AG08396 (cell line): ENCODE results near the gene ZBTB17.

Experiments used
- DNase-seq: peaks from one replicate; pipeline ENCODE4 v3.0.0; 2012; ENCODE audit warnings: low spot score, mixed read lengths

Gene ZBTB17

GRCh38 chr1:15892857-15893599 is 82.9 kb downstream of the ZBTB17 start:
- peak; percentile 52 for DNase-seq
